Dendritic cell treated with granulocyte-macrophage colony-stimulating factor and Interleukin-4, amounts not matched to agents 40 ng/mL and 50 ng/mL, for 4 days (primary cell): ENCODE measurements around the gene MEIOSIN.
A peak's percentile ranks its signal among the peaks of the same experiment; 100 is the strongest.
"Not testable (repeated sequence)": the region's sequence is repeated elsewhere in the genome, so short reads cannot be mapped to it uniquely, and the experiment has no call there.

Experiments
- H3K27ac Mint-ChIP-seq: one replicate; pipeline ENCODE4 v1.8.0; 2022; ENCODE audit warnings: mild to moderate bottlenecking, mixed read lengths
- H3K27me3 Mint-ChIP-seq: one replicate; pipeline ENCODE4 v1.8.0; 2022; ENCODE audit warnings: mild to moderate bottlenecking, mixed read lengths
- H3K36me3 Mint-ChIP-seq: one replicate; pipeline ENCODE4 v1.8.0; 2022; ENCODE audit warnings: low read depth, mixed read lengths
- H3K4me1 Mint-ChIP-seq: one replicate; pipeline ENCODE4 v1.8.0; 2022; ENCODE audit warnings: low read depth, mixed read lengths
- H3K4me3 Mint-ChIP-seq: one replicate; pipeline ENCODE4 v1.8.0; 2022; ENCODE audit warnings: mild to moderate bottlenecking, moderate library complexity, mixed read lengths
- H3K9me3 Mint-ChIP-seq: one replicate; pipeline ENCODE4 v1.8.0; 2022; ENCODE audit warnings: mixed read lengths
- intact Hi-C: fragments of 100-400 bp; cut with micrococcal nuclease; formaldehyde crosslinking; loops from one replicate; pipeline ENCODE4 v1.15.0; 2022

MEIOSIN gene

GRCh38 chr19:45712699-45713067 lies 20.6 kb upstream of the MEIOSIN start:
- H3K27ac Mint-ChIP-seq: no peak overlapping the region
- intact Hi-C loops: no loop called here

GRCh38 chr19:45713141-45713540 lies 20.1 kb upstream of the MEIOSIN start:
- intact Hi-C loops: no loop called here
- Mint-ChIP-seq H3K27me3 (no peaks in the 10 kb centered on the region), H3K27ac (no peak overlapping the region), H3K4me1 (peaks cover 41% of the 10 kb centered on the region), H3K36me3 (peaks cover 61% of the 10 kb centered on the region), H3K9me3 (no peaks in the 10 kb centered on the region), H3K4me3 (no peak overlapping the region)

More at GRCh38 chr19:45712699-45713067, 20.6 kb upstream of the MEIOSIN start:
- H3K9me3 Mint-ChIP-seq: no peaks in the 10 kb centered on the region
- H3K4me3 Mint-ChIP-seq: no peak overlapping the region
- no peaks in the 10 kb centered on the region for H3K27me3 Mint-ChIP-seq
- peaks cover 62% of the 10 kb centered on the region for H3K36me3 Mint-ChIP-seq
- peaks cover 37% of the 10 kb centered on the region for H3K4me1 Mint-ChIP-seq

- Mint-ChIP-seq H3K27me3 (no peaks in the 10 kb centered on the region), H3K4me1 (peaks cover 49% of the 10 kb centered on the region), H3K9me3 (no peaks in the 10 kb centered on the region), H3K36me3 (peaks cover 62% of the 10 kb centered on the region), H3K27ac (no peak overlapping the region), H3K4me3 (no peak overlapping the region)
- intact Hi-C loops: no loop called here
Measured at GRCh38 chr19:45715139-45715538, 18.1 kb upstream of the MEIOSIN start.

GRCh38 chr19:45716359-45717130 lies 16.7 kb upstream of the MEIOSIN start:
- Mint-ChIP-seq H3K27me3 (no peaks in the 10 kb centered on the region), H3K36me3 (peaks cover 58% of the 10 kb centered on the region), H3K4me1 (peaks cover 58% of the 10 kb centered on the region), H3K4me3 (peak overlapping the region; percentile 95), H3K27ac (peak overlapping the region; percentile 80), H3K9me3 (no peaks in the 10 kb centered on the region)
- intact Hi-C loops: loop anchor here (1.0 kb wide), 2 partner anchors 14 to 24 kb away; partner anchors contain the start of genes FBXO46 and QPCTL

- peaks cover 66% of the 10 kb centered on the region for H3K4me1 Mint-ChIP-seq
- no peaks in the 10 kb centered on the region for H3K9me3 Mint-ChIP-seq
- intact Hi-C loops: loop anchor here (1.0 kb wide), 2 partner anchors 13 to 25 kb away; partner anchors contain the start of genes FBXO46 and QPCTL
- peaks cover 57% of the 10 kb centered on the region for H3K36me3 Mint-ChIP-seq
- H3K4me3 Mint-ChIP-seq: peak overlapping the region; percentile 95
- H3K27me3 Mint-ChIP-seq: no peaks in the 10 kb centered on the region
- peak overlapping the region; percentile 80 for H3K27ac Mint-ChIP-seq
Measured at GRCh38 chr19:45717131-45717982, 15.9 kb upstream of the MEIOSIN start.

GRCh38 chr19:45717983-45718650 lies 15.1 kb upstream of the MEIOSIN start:
- H3K27ac Mint-ChIP-seq: peak overlapping the region; percentile 80
- no peaks in the 10 kb centered on the region for H3K9me3 Mint-ChIP-seq
- H3K4me3 Mint-ChIP-seq: peak overlapping the region; percentile 95
- intact Hi-C loops: loop anchor here (1.0 kb wide), 2 partner anchors 12 to 26 kb away; partner anchors contain the start of genes FBXO46 and QPCTL
- no peaks in the 10 kb centered on the region for H3K27me3 Mint-ChIP-seq
- peaks cover 65% of the 10 kb centered on the region for H3K4me1 Mint-ChIP-seq
- peaks cover 57% of the 10 kb centered on the region for H3K36me3 Mint-ChIP-seq

GRCh38 chr19:45720065-45720464 lies 13.2 kb upstream of the MEIOSIN start:
- H3K4me3 Mint-ChIP-seq: not testable (repeated sequence)

GRCh38 chr19:45728683-45729082 lies 4.6 kb upstream of the MEIOSIN start:
- peak overlapping the region; percentile 6 for H3K27ac Mint-ChIP-seq
- intact Hi-C loops, H3K4me3 Mint-ChIP-seq, H3K9me3 Mint-ChIP-seq, H3K27me3 Mint-ChIP-seq: not testable (repeated sequence)
- peaks cover 58% of the 10 kb centered on the region for H3K4me1 Mint-ChIP-seq
- H3K36me3 Mint-ChIP-seq: peaks cover 34% of the 10 kb centered on the region

More at GRCh38 chr19:45720065-45720464, 13.2 kb upstream of the MEIOSIN start:
- intact Hi-C loops, H3K27me3 Mint-ChIP-seq, H3K9me3 Mint-ChIP-seq: not testable (repeated sequence)
- Mint-ChIP-seq H3K27ac (peak overlapping the region; percentile 82), H3K36me3 (peaks cover 62% of the 10 kb centered on the region), H3K4me1 (peaks cover 58% of the 10 kb centered on the region)

- H3K4me1 Mint-ChIP-seq: peaks cover 51% of the 10 kb centered on the region
- H3K27me3 Mint-ChIP-seq: no peaks in the 10 kb centered on the region
- H3K9me3 Mint-ChIP-seq: no peaks in the 10 kb centered on the region
- H3K4me3 Mint-ChIP-seq: peak overlapping the region; percentile 97
- peak overlapping the region; percentile 91 for H3K27ac Mint-ChIP-seq
- intact Hi-C loops: loop anchor here (1.0 to 5.0 kb wide), 2 partner anchors 13 to 267 kb away; partner anchors contain the start of gene CCDC61
- H3K36me3 Mint-ChIP-seq: peaks cover 30% of the 10 kb centered on the region
Measured at GRCh38 chr19:45729800-45730290, 3.4 kb upstream of the MEIOSIN start.

GRCh38 chr19:45730368-45731288 lies 2.6 kb upstream of the MEIOSIN start, which contains the start of gene FBXO46:
TSS of gene FBXO46 (minus strand) at chr19:45730896. CDS start at chr19:45713495, 17,401 bp downstream.
- intact Hi-C loops: loop anchor here (1.0 to 5.0 kb wide), 2 partner anchors 13 to 267 kb away; partner anchors contain the start of gene CCDC61
- Mint-ChIP-seq H3K36me3 (peaks cover 28% of the 10 kb centered on the region), H3K4me1 (peaks cover 50% of the 10 kb centered on the region), H3K27me3 (no peaks in the 10 kb centered on the region), H3K27ac (peak within 1 kb of the TSS; percentile 91), H3K4me3 (peak within 1 kb of the TSS; percentile 97), H3K9me3 (no peaks in the 10 kb centered on the region)

- H3K36me3 Mint-ChIP-seq: no peaks in the 10 kb centered on the region
- H3K27me3 Mint-ChIP-seq: peaks cover 34% of the 10 kb centered on the region
- H3K9me3 Mint-ChIP-seq: no peaks in the 10 kb centered on the region
- H3K27ac Mint-ChIP-seq: peak overlapping the region; percentile 56
- intact Hi-C loops: no loop called here
- no peak overlapping the region for H3K4me3 Mint-ChIP-seq
- H3K4me1 Mint-ChIP-seq: peaks cover 15% of the 10 kb centered on the region
Measured at GRCh38 chr19:45739498-45740439, 6.5 kb downstream of the MEIOSIN start.

- Mint-ChIP-seq H3K27me3 (peaks cover 55% of the 10 kb centered on the region), H3K36me3 (no peaks in the 10 kb centered on the region), H3K9me3 (no peaks in the 10 kb centered on the region), H3K27ac (no peak overlapping the region), H3K4me1 (peaks cover 15% of the 10 kb centered on the region), H3K4me3 (no peak overlapping the region)
- intact Hi-C loops: no loop called here
Measured at GRCh38 chr19:45742969-45743368, 9.7 kb downstream of the MEIOSIN start.
